Hematopoietic multipotent progenitor cell treated with erythropoietin and hydrocortisone succinate and interleukin-3 and kit ligand, for 4 days (in vitro differentiated cells): ENCODE results near the gene APC2.
"Not testable (repeated sequence)": the region's sequence is repeated elsewhere in the genome, so short reads cannot be mapped to it uniquely, and the experiment has no call there.

Experiments used
- DNase-seq: peaks from one replicate; pipeline ENCODE4 v3.0.0-alpha.2; 2015

The APC2 gene

DNA sequence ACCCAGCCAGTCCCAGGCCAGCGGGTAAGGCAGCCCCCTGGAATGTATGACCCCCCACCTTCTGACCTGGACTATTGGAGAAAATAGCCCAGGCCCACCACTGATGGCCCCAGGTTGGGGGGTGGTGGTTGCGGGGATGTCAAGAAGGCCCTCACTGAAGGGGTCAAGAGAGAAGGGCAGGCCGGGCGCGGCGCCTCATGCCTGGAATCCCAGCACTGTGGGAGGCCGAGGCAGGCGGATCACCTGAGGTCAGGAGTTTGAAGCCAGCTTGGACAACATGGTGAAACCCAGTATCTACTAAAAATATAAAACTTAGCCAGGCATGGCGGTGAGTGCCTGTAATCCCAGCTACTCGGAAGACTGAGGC, 64.4 kb downstream of the APC2 start:
- DNase-seq: no peak

DNA sequence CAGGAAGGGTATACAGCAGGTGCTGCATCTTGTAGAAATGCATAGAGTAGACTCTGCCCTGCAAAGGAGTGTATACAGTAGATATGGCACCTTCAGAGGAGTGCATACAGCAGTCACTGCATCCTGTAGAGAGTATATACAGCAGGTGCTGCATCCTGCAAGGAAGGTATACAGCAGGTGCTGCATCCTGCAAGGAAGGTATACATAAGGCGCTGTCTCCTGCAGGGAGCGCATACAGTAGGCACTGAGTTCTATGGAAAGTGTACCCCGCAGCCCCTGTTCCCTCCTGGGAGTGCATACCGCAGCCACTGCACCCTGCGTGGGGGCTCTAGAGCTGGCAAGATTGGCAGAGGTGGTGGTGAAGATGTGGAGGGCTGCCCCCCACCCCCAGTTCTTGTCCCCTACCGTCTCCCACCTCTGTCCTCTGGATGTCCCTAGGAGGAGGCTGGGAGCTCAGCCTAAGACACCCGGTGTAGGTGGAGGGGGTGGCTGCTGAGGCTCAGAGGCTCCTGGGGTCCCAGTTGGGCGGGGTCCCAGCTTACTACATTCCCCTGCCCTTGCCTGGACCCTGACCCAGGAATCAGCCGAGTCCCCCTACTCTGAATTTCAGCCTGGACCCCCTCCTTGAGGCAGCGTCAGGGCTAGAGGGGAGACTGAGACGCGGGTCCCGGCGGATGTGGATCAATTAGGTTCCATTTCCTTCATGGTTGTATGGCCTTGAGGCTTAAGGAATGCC, 65.2 kb downstream of the APC2 start:
- DNase-seq: no peak

DNA sequence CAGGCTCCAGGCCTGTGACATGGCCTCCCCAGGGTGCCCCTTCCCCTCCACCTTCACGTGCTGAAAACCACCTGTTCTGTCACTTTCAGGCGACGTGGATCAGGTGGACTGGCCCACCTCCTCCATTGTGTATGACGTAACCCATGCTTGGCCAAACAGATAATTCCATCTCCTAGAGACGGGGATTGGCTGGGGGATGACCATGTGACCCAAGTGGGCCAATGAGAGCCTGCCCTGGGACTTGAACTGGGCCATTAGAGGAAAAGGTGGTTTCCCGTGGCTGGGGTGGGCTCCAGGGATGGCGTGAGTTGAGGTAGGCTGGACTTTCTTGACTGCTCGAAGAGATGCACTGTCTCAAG, 66.5 kb downstream of the APC2 start:
- no peak for DNase-seq

DNA sequence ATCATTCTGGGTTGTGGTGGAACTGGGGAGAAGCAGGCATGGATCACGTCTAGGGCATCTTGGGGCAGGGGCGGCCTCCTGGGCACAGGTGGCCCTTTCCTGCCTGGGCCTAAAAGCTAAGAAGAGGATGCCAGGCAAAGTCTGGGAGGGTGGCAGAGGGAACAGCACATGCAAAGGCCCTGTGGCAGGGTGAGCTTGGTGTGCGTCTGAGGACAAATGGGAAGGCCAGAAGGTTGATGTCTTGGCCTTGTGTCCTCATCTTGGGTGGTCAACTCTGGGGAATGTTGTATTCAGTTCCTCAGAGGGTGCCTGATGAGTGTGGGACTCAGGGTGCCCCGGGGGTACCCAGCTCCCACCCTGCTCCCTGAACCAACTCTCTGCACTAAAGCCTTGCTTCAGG, 68.5 kb downstream of the APC2 start:
- DNase-seq: no peak

DNA sequence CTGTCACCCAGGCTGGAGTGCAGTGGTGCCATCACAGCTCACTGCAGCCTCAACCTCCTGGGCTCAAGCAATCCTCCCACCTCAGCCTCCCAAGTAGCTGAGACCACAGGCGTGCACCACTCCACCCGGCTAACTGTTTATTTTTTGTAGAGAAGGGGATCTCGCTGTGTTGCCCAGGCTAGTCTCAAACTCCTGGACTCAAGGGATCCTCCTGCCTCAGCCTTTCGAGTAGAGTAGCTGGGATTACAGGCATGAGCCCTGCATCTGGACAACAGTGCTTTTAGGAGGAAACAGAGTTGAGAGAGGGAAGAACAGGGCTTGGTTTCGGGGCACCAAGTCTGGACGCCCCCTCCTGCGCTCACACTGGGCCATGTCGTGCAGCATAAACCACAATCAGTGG, 69.9 kb downstream of the APC2 start:
- DNase-seq: not testable (repeated sequence)

DNA sequence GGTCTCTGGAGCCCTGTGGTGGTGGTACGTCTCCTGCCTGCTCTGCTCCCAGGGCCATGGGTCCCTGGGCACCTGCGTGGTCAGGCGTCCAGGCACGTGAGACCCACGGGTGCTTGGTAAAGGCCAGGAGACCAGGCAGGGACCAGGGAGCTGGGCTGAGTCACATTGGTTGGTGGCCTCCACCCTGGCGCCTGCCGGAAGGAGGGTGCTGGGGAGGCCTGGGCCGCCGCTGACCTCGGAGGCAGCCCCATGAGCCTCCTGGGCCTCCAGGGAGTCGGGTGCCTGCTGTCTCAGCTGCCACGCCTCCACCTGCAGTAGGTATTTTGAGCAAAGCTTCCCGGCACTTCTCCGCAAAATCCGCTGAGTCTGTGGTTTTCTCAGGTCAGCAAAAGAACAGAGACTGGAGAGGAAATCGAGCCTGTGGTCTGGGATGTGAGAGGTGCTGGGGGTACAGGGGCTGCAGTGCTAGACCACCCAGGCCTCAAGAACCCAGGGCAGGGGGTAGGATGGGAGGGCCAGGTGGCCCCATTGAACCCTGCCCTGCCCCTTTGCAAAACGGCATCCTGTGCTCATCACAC, 70.4 kb downstream of the APC2 start:
- DNase-seq: no peak

DNA sequence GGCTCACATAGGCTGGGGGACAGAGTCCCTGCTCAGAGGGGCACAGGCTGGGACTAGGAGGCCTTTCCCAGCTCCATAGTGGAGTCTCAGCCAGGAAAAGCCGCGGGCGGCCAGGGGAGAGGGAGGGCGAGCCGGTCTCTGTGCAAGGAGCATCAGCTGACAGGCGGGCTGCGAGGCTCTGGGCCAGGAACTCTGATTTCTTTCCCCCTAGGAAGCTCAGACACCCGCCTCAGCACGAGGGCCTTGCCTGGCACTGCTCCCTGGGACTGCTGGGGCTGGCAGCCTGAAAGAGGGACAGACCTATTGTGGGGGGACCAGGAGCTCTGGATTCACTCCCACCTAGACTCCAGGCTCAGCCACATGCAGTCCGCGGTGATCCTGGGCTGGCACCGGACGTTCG, 71.7 kb downstream of the APC2 start:
- DNase-seq: no peak

DNA sequence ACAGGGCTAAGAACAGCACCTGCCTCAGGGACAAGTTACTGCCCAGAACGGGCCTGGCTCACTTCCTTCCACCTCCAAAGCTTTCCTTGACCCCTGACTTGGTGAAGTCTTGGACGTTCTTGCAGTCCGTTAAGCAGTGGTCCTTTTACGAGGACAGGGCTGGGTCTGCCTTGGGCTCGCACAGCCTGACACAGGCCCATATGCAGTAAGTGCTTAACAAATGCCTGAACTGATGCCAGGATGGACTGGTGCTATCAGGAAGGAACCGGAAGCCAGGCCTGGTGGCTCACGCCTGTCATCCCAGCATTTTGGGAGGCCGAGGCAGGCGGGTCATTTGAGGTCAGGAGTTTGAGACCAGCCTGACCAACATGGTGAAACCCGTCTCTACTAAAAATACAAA, 72.1 kb downstream of the APC2 start:
- no peak for DNase-seq

DNA sequence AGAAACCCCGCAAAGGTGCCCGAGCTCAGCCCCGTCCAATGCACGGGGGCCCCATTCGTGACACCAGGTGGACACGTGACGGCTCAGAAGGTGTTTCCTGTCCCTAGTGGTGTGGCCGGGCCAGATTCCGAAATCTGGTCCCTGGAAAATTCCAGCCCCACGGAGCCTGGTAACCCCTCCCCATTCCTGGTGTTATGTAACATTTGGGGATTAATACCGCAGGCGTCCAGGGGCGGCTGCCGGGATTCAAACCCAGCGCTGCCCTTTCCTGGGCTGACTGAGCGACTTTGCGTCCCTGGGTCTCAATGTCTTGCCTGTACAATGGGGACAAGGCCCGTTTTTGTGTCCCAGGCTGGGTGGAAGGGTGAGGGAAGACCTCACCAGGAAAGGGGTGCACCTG, 72.9 kb downstream of the APC2 start:
- DNase-seq: no peak
